ENCODE results near the gene ZNF397.
"Not testable (repeated sequence)": the region's sequence is repeated elsewhere in the genome, so short reads cannot be mapped to it uniquely, and the experiment has no call there.

Gene ZNF397

DNA sequence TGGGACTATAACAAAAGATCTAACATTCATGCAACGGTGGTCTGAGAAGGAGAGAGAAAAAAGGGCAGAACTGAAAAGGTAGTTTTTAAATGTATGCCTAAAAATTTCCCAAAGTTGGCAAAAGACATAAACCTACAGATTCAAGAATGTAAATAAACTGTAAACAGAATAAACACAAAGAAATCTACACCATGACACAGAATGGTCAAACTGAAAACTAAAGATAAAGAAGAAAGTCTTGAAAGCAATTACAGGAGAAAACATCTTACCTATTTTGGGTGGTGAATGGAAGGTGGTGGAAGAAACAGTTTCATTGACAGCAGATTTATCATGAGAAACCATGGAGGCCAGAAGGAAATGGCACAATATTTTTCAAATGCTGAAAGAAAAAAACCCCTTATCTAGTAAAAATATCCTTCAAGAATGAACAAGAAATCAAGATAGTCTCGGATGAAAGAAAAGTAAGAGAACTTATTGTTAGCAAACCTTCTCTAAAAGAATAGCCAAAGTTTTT lies 35.6 kb upstream of the ZNF397 start:
- no peak overlapping the region for H3K4me3 ChIP-seq (ENCODE audit: low read depth, low read length)
- TF ChIP-seq, protein P1, sequence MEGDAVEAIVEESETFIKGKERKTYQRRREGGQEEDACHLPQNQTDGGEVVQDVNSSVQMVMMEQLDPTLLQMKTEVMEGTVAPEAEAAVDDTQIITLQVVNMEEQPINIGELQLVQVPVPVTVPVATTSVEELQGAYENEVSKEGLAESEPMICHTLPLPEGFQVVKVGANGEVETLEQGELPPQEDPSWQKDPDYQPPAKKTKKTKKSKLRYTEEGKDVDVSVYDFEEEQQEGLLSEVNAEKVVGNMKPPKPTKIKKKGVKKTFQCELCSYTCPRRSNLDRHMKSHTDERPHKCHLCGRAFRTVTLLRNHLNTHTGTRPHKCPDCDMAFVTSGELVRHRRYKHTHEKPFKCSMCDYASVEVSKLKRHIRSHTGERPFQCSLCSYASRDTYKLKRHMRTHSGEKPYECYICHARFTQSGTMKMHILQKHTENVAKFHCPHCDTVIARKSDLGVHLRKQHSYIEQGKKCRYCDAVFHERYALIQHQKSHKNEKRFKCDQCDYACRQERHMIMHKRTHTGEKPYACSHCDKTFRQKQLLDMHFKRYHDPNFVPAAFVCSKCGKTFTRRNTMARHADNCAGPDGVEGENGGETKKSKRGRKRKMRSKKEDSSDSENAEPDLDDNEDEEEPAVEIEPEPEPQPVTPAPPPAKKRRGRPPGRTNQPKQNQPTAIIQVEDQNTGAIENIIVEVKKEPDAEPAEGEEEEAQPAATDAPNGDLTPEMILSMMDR (IDR thresholded peaks at IDR 0.05; ENCODE audit: low read depth, low read length), result no peak

DNA sequence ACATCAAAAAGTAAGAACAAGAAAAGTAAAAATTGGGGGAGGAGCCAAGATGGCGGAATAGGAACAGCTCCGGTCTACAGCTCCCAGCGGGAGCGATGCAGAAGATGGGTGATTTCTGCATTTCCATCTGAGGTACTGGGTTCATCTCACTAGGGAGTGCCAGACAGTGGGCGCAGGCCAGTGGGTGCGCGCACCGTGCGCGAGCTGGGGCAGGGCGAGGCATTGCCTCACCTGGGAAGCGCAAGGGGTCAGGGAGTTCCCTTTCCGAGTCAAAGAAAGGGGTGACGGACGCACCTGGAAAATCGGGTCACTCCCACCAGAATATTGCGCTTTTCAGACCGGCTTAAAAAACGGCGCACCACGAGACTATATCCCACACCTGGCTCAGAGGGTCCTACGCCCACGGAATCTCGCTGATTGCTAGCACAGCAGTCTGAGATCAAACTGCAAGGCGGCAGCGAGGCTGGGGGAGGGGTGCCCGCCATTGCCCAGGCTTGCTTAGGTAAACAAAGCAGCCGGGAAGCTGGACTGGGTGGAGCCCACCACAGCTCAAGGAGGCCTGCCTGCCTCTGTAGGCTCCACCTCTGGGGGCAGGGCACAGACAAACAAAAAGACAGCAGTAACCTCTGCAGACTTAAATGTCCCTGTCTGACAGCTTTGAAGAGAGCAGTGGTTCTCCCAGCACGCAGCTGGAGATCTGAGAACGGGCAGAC lies 34.9 kb upstream of the ZNF397 start:
- not testable (repeated sequence) for H3K4me3 ChIP-seq (ENCODE audit: low read depth, low read length)

DNA sequence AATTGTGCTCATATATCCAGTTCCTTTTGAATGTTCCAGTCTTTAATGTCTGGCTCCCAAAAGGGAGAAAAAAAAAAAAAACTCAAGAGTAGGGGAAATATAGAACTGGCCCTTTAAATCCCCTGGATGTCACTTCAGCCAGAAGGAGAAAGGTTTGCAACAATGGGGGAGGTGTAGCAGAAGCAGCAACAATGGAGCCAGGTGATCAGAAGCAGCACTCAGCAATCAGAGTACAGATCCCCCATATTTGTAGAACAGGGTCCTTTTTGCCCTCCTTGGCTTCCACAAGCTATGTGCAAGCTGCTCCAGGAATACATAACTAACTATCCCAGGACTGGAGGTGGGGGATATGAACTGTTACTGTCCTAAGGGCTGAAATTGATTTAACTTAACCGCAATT lies 25.8 kb upstream of the ZNF397 start:
- TF ChIP-seq, protein P1 (IDR thresholded peaks at IDR 0.05; ENCODE audit: low read depth, low read length), result no peak
- no peak overlapping the region for H3K4me3 ChIP-seq (ENCODE audit: low read depth, low read length)

DNA sequence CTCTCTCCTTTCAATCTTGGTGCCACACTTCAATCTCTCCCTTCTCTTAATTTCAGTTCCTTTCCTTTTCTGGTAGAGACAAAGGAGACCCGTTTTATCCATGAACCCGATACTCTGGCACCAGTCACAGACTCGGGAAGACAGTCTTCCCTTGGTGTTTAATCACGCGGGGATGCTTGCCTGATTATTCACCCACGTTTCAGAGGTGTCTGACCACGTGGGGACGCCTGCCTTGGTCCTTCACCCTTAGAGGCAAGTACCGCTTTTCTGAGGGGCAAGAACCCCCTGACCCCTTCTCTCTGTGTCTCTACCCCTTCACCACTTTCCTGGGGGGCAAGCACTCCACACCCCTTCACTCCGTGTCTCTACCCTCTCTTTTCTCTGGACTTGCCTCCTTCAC lies 24.2 kb upstream of the ZNF397 start:
- H3K4me3 ChIP-seq (ENCODE audit: low read depth, low read length), result not testable (repeated sequence)

DNA sequence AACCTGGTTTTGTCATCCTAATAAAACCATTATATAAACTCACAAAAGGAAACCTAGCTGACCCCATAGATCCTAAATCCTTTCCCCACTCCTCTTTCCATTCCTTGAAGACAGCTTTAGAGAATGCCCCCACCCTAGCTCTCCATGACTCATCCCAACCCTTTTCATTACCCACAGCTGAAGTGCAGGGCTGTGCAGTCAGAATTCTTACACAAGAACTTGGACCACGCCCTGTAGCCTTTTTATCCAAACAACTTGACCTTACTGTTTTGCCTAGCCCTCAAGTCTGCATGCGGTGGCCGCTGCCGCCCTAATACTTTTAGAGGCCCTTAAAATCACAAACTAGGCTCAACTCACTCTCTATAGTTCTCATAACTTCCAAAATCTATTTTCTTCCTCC lies 21.5 kb upstream of the ZNF397 start:
- not testable (repeated sequence) for H3K4me3 ChIP-seq (ENCODE audit: low read depth, low read length)

DNA sequence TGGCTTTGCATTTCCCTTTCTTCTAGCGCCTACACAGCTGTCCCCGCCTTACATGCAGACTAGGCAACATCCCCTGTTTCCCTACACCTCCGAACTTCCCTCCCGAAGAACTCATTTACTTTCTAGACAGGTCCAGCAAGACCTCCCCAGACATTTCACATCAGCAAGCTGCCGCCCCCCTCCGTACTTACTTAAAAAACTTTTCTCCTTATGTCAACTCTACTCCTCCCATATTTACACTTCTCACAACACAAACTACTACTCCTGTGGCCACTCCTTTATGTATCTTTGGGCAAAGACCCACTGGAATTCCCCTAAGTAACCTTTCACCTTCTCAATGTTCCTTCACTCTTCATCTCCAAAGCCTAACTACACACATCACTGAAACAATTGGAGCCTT lies 20.4 kb upstream of the ZNF397 start:
- no peak overlapping the region for H3K4me3 ChIP-seq (ENCODE audit: low read depth, low read length)
- TF ChIP-seq, protein P1 (IDR thresholded peaks at IDR 0.05; ENCODE audit: low read depth, low read length), result no peak

DNA sequence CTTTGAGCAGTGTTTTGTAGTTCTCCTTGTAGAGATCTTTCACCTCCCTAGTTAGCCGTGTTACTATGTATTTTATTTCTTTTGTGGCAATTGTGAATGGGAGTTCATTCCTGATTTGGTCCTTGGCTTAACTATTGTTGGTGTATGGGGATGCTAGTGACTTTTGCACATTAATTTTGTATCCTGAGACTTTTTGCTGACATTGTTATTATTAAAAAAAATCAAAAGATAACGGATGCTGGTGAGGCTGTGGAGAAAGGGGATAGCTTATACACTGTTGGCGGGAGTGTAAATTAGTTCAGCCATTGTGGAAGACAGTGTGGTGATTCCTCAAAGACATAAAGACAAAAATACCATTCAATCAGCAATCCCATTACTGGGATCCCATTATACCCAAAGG lies 17.0 kb upstream of the ZNF397 start:
- TF ChIP-seq, protein P1 (IDR thresholded peaks at IDR 0.05; ENCODE audit: low read depth, low read length), result no peak
- no peak overlapping the region for H3K4me3 ChIP-seq (ENCODE audit: low read depth, low read length)

DNA sequence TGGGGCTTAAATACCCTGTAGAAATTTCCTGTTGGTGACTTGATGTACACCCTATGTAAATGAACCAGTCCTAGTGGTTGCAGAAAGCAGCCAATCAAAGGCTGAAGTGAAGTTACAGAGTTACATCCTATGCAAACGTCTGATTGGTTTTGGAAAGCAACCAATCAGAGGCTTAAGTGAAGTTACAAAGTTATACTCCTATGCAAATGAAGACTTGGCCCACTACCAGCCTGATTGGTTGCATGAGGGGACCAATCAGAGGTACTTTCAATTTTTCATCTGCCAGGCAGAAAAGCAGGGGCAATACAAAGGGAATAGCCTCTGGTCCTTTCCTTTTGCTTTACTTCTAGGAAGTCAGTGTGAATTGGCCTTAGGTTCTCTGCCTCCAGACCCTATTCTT lies 13.6 kb upstream of the ZNF397 start:
- no peak overlapping the region for H3K4me3 ChIP-seq (ENCODE audit: low read depth, low read length)
- TF ChIP-seq, protein P1 (IDR thresholded peaks at IDR 0.05; ENCODE audit: low read depth, low read length), result no peak

DNA sequence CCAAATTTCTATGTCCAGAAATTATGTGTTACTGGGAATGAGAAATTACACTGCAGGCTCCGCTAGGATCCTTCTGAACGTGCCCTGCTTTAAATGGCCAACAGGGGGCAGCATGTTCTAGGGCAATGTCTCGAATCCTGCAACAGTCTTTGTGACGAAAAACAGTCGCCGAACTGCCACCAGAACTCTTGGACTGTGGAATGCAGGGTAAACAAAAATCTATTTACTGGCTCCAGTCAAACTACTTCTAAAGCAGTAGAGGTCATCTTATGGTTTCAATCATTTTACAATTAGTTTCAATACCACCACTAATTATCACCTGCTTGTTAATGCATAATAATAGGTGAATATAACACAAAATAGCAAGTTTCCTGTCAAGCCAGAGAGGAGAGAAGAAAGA lies 9.8 kb upstream of the ZNF397 start:
- no peak overlapping the region for H3K4me3 ChIP-seq (ENCODE audit: low read depth, low read length)
- TF ChIP-seq, protein P1 (IDR thresholded peaks at IDR 0.05; ENCODE audit: low read depth, low read length), result peak; percentile 78
